Erythroblast (primary cell): ENCODE results near the gene SEC22C.
A peak's percentile ranks its signal among the peaks of the same experiment; 100 is the strongest.

Experiments
- DNase-seq, 2 experiments: peaks; one replicate each; lab custom pipeline; 2025; lab: John Stamatoyannopoulos, UW
- GATA1 ChIP-seq: IDR thresholded peaks from 2 replicates; pipeline ENCODE4 v1.6.1; 2011; ENCODE audit warnings: low read depth, mild to moderate bottlenecking, control low read depth, low read length, moderate library complexity
- POLR2A ChIP-seq: IDR thresholded peaks from 2 replicates; pipeline ENCODE4 v1.6.1; 2011; ENCODE audit warnings: mild to moderate bottlenecking, low read length

The SEC22C gene

GRCh38 chr3:42535981-42536784, 45.6 kb downstream of the SEC22C start:
- DNase-seq: peak; percentile 21 to 27
- TF ChIP-seq GATA1: no peak
- TF ChIP-seq POLR2A: no peak

DNA sequence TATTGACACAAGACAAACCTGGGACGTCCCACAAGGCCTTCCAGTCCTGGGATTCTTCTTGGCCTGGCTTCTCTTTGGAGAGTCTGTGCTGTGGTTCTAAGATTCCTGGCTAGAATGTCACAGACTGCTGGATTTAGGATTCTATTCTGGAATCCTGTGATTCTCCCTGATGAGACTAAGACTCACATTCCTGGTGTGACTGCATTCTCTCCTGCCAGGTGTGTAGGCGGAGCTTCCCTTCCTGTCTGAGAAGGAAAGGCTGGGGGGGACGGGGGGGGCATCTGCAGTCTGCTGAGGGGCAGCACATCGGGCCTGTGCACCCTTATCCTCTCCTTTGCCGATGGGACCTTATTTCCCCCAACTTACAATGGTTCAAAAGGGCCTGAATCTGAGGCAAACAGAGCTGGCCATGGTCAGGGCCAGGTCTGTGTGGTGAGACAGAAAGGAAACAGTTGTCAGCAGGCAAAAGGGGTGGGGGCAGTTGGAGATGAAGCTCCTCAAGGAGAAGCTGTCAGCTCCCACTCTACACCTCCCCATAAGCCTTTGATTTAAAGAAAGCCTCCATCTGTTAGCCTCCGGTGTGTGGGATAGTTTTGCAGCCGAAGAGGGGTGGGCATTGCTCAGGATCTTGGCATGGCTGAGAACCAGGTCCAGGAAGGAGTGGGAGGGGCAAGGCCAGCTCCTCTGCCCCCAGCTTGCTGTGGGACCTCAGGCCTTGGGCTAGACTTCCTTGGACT, 48.4 kb downstream of the SEC22C start:
- DNase-seq: no peak
- TF ChIP-seq POLR2A: no peak
- TF ChIP-seq GATA1: no peak

- DNase-seq: no peak
- TF ChIP-seq POLR2A (no peak), GATA1 (no peak)
Observed at GRCh38 chr3:42532229-42532628, 49.5 kb downstream of the SEC22C start.

- TF ChIP-seq POLR2A (no peak), GATA1 (no peak)
- DNase-seq: no peak
Observed at GRCh38 chr3:42531470-42531869, 50.3 kb downstream of the SEC22C start.

- TF ChIP-seq POLR2A: no peak
- no peak for TF ChIP-seq GATA1
- no peak for DNase-seq
Observed at GRCh38 chr3:42530073-42530472, 51.7 kb downstream of the SEC22C start.

DNA sequence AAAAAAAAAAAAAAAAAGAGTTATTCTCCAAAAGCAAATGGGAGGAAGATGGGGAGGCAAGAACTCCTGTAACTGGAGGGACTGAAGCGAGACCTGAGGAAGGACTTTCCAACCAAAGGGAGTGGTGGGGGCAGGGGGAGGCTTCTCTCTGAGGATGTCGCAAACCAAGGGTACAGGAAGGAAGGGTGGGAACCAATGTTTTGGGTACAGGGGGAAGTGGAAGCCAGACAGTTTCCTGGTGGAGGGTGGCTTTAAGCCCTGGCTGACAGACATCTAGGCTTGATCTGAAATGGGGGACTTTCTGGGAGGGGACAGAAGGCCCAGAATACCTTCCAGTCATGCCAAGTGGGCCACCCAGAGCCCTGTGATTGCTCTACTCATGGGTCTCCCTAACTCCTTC, 52.3 kb downstream of the SEC22C start:
- TF ChIP-seq GATA1 (no peak), POLR2A (no peak)
- DNase-seq: no peak

DNA sequence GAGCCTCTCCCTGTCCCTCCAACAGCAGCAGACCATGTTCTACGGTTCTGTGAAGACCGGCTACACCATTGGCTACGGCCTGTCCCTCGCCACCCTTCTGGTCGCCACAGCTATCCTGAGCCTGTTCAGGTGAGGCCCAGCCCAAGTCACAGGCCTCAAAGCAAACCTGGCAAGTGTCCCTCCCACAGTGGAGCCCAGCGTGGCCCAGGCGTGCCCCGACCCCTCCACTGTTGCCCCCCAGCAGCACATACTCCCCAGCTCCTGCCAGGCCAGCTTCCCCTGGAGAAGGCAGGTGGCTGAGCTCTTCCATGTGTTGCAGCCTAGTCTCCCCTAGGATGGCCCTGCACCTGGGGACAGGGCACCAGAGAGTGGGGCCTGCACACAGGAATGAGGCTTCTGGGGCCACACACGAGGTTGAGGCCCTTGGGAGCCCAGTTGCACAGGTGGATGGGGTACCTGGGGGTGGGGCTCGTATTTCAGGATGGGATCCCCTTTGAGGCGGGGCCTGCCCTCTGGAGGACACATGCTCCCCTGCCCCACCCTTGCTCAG, 54.3 kb downstream of the SEC22C start:
- no peak for DNase-seq
- TF ChIP-seq POLR2A: no peak
- TF ChIP-seq GATA1: no peak

GRCh38 chr3:42526616-42527367, 55.0 kb downstream of the SEC22C start:
- no peak for TF ChIP-seq POLR2A
- no peak for TF ChIP-seq GATA1
- DNase-seq: no peak

- TF ChIP-seq POLR2A: no peak
- no peak for TF ChIP-seq GATA1
- DNase-seq: no peak
Observed at GRCh38 chr3:42525736-42526345, 55.9 kb downstream of the SEC22C start.

- no peak for DNase-seq
- no peak for TF ChIP-seq GATA1
- TF ChIP-seq POLR2A: no peak
Observed at GRCh38 chr3:42525212-42525611, 56.6 kb downstream of the SEC22C start.

DNA sequence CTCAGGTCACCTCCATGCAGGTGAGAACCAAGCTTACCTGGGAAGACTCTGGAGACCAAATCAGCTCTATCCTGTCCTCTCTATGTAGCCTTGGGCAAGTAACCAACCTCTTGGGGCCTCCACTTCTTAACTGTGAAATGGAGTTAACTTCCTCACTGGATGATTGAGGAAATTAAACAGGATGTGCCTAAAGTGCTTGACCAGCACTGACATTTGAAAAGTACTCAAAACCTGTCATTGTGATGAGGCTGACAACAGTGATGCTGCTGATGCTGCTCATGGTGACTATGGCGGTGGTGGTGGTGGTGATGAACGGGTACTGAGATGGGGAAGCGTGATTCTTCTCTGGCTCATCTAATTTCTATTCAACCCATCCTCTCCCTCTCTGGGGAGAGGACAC, 57.0 kb downstream of the SEC22C start:
- TF ChIP-seq GATA1: no peak
- TF ChIP-seq POLR2A: no peak
- no peak for DNase-seq

DNA sequence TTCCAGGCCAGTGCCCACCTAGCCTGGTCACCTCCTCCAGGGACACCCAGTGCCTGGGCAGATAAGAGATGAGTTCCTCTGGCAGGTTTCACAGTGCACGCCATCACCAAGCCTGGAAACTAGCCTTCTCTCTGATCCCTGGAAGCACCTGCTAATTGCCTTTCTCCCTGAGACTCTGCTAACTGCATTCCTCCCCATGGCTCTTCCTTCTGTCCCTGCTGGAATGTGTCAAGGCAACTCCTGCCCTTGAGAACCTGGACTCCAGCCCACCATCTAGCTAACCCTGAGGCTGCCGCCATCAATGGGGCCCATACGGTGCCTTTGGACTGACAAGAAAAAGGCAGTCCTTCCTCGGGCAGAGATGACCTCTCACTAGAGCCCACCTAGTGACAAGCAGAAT, 60.9 kb downstream of the SEC22C start:
- no peak for DNase-seq
- TF ChIP-seq GATA1: no peak
- no peak for TF ChIP-seq POLR2A

- no peak for DNase-seq
- no peak for TF ChIP-seq POLR2A
- TF ChIP-seq GATA1: no peak
Observed at GRCh38 chr3:42520336-42520735, 61.4 kb downstream of the SEC22C start.
